ENCODE data around the gene ZNRF1. TPM values are rescaled to one million over a fixed set of nuclear protein-coding genes. Genes with fewer than 3 reads are reported as not detected.
"Not testable (repeated sequence)": the region's sequence is repeated elsewhere in the genome, so short reads cannot be mapped to it uniquely, and the experiment has no call there.

The ZNRF1 gene
- total RNA-seq, 4 donors from 2014 or later = 13.0 to 16.7 (median 15.8) TPM

DNA sequence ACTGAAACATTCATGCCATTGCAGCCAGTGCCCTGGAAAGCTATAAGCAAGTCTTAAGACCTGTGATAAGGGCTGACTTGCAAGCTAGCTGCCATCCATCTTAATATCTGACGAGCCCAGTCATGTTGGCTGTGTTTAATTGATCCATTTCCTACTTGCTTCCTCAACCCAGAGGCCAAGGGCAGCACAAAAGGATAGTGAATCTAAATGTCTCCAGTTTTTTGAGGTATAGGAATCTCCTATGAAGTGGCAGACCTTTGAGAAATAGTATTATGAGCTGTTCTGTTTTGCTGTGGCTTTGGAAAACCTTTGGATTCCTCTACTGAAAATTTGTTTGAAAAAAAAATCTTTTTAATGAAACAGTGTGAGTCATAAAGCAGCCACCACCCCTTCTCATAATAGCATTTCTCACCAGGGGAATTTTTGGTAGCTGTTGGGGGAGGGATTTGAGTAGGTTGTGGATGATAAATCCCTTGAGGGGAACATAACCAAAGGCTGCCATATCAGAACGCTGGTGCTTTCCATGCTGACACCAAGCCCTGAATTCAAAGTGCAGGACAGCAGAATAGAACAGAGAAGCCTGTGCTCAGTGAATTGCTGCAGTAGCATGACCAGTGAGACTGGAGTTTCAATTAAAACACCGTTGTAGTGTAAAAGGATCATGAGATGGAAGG is 12.9 kb downstream of the ZNRF1 start:
- 13% methylated on average over 3 of the region's 3 CpGs for WGBS
- no peaks in the 10 kb centered on the region for H3K36me3 ChIP-seq
- H3K4me1 ChIP-seq = peaks cover 28% of the 10 kb centered on the region
- H3K27me3 ChIP-seq = no peaks in the 10 kb centered on the region
- peak overlapping the region; percentile 19 for H3K4me3 ChIP-seq
- TF ChIP-seq POLR2AphosphoS5 (IDR thresholded peaks at IDR 0.05) (peak in 1 of 3 donors; percentile 5), POLR2A (IDR thresholded peaks at IDR 0.05) (no peak)
- TF ChIP-seq, protein P1, sequence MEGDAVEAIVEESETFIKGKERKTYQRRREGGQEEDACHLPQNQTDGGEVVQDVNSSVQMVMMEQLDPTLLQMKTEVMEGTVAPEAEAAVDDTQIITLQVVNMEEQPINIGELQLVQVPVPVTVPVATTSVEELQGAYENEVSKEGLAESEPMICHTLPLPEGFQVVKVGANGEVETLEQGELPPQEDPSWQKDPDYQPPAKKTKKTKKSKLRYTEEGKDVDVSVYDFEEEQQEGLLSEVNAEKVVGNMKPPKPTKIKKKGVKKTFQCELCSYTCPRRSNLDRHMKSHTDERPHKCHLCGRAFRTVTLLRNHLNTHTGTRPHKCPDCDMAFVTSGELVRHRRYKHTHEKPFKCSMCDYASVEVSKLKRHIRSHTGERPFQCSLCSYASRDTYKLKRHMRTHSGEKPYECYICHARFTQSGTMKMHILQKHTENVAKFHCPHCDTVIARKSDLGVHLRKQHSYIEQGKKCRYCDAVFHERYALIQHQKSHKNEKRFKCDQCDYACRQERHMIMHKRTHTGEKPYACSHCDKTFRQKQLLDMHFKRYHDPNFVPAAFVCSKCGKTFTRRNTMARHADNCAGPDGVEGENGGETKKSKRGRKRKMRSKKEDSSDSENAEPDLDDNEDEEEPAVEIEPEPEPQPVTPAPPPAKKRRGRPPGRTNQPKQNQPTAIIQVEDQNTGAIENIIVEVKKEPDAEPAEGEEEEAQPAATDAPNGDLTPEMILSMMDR (IDR thresholded peaks at IDR 0.05) = no peak
- DNase-seq (ENCODE audit: low spot score in 2 of 2) = no peak
- H3K27ac ChIP-seq = peak overlapping the region; percentile 93
- no peaks in the 10 kb centered on the region for H3K9me3 ChIP-seq

DNA sequence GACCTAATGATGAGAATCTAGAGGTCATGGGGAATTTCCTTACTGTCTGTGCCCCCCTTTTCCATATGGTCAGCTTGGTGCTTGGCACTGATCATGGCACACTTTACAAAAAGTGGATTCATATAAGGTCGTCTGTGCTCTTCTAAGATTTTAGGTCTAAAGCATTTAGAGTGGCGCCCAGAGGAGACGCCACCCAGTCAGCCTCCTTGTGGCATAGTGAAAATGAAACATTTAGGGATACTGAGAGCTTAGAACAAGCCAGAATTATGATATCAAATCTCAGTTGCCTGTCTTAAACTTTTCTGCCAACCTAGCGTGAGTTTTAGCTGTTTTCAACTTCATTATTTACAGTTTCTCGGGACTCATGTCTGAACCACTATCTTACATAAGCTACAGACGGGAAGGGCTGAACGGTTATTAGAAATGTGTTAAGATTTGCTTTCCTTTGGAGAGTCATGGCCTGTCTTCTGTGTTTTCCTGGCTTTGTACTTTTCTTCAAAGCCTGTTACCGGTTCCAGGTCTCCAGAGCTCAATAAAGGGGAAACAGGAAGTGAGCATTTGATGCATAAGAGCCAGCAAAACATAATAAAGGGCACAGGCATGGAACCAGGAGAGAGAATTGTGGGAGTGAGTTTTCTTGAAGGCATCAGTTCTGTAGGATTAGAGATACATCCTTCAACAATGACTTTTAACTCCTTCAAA is 13.7 kb downstream of the ZNRF1 start:
- Histone ChIP-seq H3K4me1 (peaks cover 32% of the 10 kb centered on the region), H3K4me3 (peak overlapping the region; percentile 19), H3K27ac (peak overlapping the region; percentile 93), H3K9me3 (no peaks in the 10 kb centered on the region), H3K27me3 (no peaks in the 10 kb centered on the region), H3K36me3 (no peaks in the 10 kb centered on the region)
- WGBS = 37% methylated on average over 8 of the region's 8 CpGs
- TF ChIP-seq POLR2AphosphoS5 (IDR thresholded peaks at IDR 0.05) = no peak
- no peak for TF ChIP-seq EP300 (IDR thresholded peaks at IDR 0.05)
- no peak for TF ChIP-seq POLR2A (IDR thresholded peaks at IDR 0.05)
- TF ChIP-seq, protein P1 (IDR thresholded peaks at IDR 0.05) = no peak
- DNase-seq (ENCODE audit: low spot score in 2 of 2) = no peak

DNA sequence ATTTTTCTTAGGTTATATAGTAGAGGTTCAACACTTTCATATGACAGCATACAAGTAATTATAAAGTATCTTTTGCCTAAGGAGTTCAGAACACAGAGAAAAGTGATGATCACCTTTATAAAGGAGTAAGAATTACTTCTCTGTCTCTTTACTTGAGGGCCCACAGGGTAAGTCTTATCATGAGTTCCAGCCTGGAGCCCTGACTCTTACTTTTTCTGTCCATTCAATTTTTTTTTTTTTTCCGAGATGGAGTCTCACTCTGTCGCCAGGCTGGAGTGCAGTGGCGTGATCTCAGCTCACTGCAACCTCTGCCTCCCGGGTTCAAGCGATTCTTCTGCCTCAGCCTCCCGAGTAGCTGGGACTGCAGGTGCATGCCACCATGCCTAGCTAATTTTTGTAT is 14.3 kb downstream of the ZNRF1 start:
- H3K9me3 ChIP-seq; DNase-seq (ENCODE audit: low spot score in 2 of 2); H3K36me3 ChIP-seq; H3K4me3 ChIP-seq; H3K27me3 ChIP-seq: not testable (repeated sequence)
- Histone ChIP-seq H3K27ac (peak overlapping the region; percentile 93), H3K4me1 (peaks cover 32% of the 10 kb centered on the region)
- 84% methylated on average over 6 of the region's 6 CpGs for WGBS

DNA sequence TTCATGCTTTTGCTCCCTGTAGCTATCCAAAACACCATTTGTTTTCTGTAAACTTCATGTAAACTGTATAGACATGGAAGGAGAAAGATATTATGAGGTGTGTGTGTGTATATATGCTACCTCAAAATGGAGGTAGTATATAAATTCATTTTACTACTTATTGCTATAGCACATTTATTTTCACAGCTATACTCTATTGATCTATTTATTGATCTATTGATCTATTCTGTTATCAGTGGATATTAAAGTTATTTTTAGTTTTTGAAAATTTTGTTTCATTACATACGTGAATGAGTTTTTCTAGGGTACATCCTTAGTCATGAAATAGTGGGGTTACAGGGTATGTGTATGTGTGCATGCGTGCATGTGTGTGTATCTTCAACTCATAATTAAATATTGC is 15.5 kb downstream of the ZNRF1 start:
- H3K4me1 ChIP-seq = peaks cover 38% of the 10 kb centered on the region
- H3K27ac ChIP-seq = no peak overlapping the region
- TF ChIP-seq POLR2AphosphoS5 (IDR thresholded peaks at IDR 0.05) = no peak
- no peak for TF ChIP-seq EP300 (IDR thresholded peaks at IDR 0.05)
- TF ChIP-seq, protein P1 (IDR thresholded peaks at IDR 0.05) = no peak
- TF ChIP-seq POLR2A (IDR thresholded peaks at IDR 0.05) = no peak
- H3K4me3 ChIP-seq = no peak overlapping the region
- no peaks in the 10 kb centered on the region for H3K27me3 ChIP-seq
- no peaks in the 10 kb centered on the region for H3K9me3 ChIP-seq
- H3K36me3 ChIP-seq = no peaks in the 10 kb centered on the region
- no peak for DNase-seq (ENCODE audit: low spot score in 2 of 2)
- WGBS = 96% methylated on average over 2 of the region's 2 CpGs

- not testable (repeated sequence) for H3K9me3 ChIP-seq; H3K4me3 ChIP-seq; H3K27me3 ChIP-seq; H3K36me3 ChIP-seq; DNase-seq (ENCODE audit: low spot score in 2 of 2); H3K27ac ChIP-seq
- H3K4me1 ChIP-seq = peaks cover 28% of the 10 kb centered on the region
- WGBS = 94% methylated on average over 12 of the region's 12 CpGs
Observed at GRCh38 chr16:75016451-75017081, 17.7 kb downstream of the ZNRF1 start.

Measured in suprapubic skin (tissue), 4 donors.